CD14-positive monocyte (primary cell): Measurements from ENCODE around the gene METTL1. TPM values are rescaled to one million over a fixed set of nuclear protein-coding genes. Genes with fewer than 3 reads are reported as not detected.
A peak's percentile ranks its signal among the peaks of the same experiment; 100 is the strongest.

Source experiments
- DNase-seq, 3 donors: peaks; one replicate each; pipeline ENCODE4 v3.0.0-alpha.2; 2011 to 2022
- H2AFZ ChIP-seq: 2 replicates; pipeline ENCODE4 v1.6.0; 2012; ENCODE audit warnings: mild to moderate bottlenecking, low read depth, low read length, inconsistent platforms; ENCODE audit not compliant: insufficient read depth, poor library complexity, severe bottlenecking
- H3K27ac ChIP-seq, 2 donors: 1 replicate in 1 of 2; 2 replicates in 1 of 2; pipeline ENCODE4 v1.5.1; 2012 to 2013; ENCODE audit warnings: low read length in 2 of 2, control low read depth in 1 of 2, inconsistent platforms in 1 of 2, low read depth in 1 of 2, mild to moderate bottlenecking in 1 of 2
- H3K27me3 ChIP-seq, 2 donors: one replicate each; pipeline versions ENCODE4 v1.6.0 to v1.6.1; 2011 to 2013; ENCODE audit warnings: low read length in 2 of 2; ENCODE audit not compliant: control insufficient read depth in 2 of 2, insufficient read depth in 2 of 2
- H3K36me3 ChIP-seq, 2 donors: replicated peaks in 1 of 2; 1 replicate in 1 of 2; 2 replicates in 1 of 2; pipeline versions ENCODE4 v1.5.1 to v1.6.1; 2012 to 2013; ENCODE audit warnings: low read length in 2 of 2, control low read depth in 1 of 2, inconsistent platforms in 1 of 2, mild to moderate bottlenecking in 1 of 2; ENCODE audit not compliant: insufficient read depth in 2 of 2, control insufficient read depth in 1 of 2
- H3K4me1 ChIP-seq, 2 donors: 1 replicate in 1 of 2; 2 replicates in 1 of 2; pipeline versions ENCODE4 v1.5.1 to v1.6.1; 2012 to 2013; ENCODE audit warnings: low read length in 2 of 2, control low read depth in 1 of 2, inconsistent platforms in 1 of 2, mild to moderate bottlenecking in 1 of 2, moderate library complexity in 1 of 2; ENCODE audit not compliant: insufficient read depth in 2 of 2, control insufficient read depth in 1 of 2
- H3K4me2 ChIP-seq: replicated peaks from 2 replicates; pipeline ENCODE3; 2012; ENCODE audit warnings: low read length, moderate library complexity, mild to moderate bottlenecking; ENCODE audit not compliant: poor library complexity, severe bottlenecking; ENCODE audit errors: extremely low read depth
- H3K4me3 ChIP-seq, 3 experiments: fragments of 200-600 bp in 1 of 3; sonication (generic) in 1 of 3; replicated peaks in 1 of 3; 1 replicate in 2 of 3; 2 replicates in 1 of 3; pipeline ENCODE4 v1.5.1; 2011 to 2013; ENCODE audit warnings: low read length in 3 of 3, mild to moderate bottlenecking in 3 of 3, control low read depth in 2 of 3, low read depth in 2 of 3, inconsistent platforms in 1 of 3, moderate library complexity in 1 of 3
- H3K79me2 ChIP-seq: 2 replicates; pipeline ENCODE4 v1.6.0; 2012; ENCODE audit warnings: mild to moderate bottlenecking, control low read depth, inconsistent platforms, low read length, moderate library complexity; ENCODE audit not compliant: insufficient read depth
- H3K9ac ChIP-seq: 2 replicates; pipeline ENCODE4 v1.6.0; 2017; ENCODE audit warnings: low read length, mild to moderate bottlenecking; ENCODE audit not compliant: insufficient read depth, poor library complexity, severe bottlenecking
- H3K9me3 ChIP-seq, 2 donors: replicated peaks in 1 of 2; 1 replicate in 1 of 2; 2 replicates in 1 of 2; pipeline versions ENCODE4 v1.5.1 to v1.6.1; 2012 to 2013; ENCODE audit warnings: low read length in 2 of 2, control low read depth in 1 of 2; ENCODE audit not compliant: control insufficient read depth in 1 of 2, insufficient read depth in 1 of 2
- H4K20me1 ChIP-seq: 2 replicates; pipeline ENCODE4 v1.6.0; 2012; ENCODE audit warnings: mild to moderate bottlenecking, low read length, control low read depth, moderate library complexity; ENCODE audit not compliant: insufficient read depth
- H3K27ac Mint-ChIP-seq, 7 donors: one replicate each; pipeline ENCODE4 v1.8.0; 2020; ENCODE audit warnings: mild to moderate bottlenecking in 7 of 7, mixed read lengths in 7 of 7, moderate library complexity in 6 of 7, inconsistent platforms in 2 of 7
- H3K27me3 Mint-ChIP-seq, 3 donors: one replicate each; pipeline ENCODE4 v1.8.0; 2021 to 2022; ENCODE audit warnings: low read depth in 3 of 3, mild to moderate bottlenecking in 3 of 3, mixed read lengths in 3 of 3, moderate library complexity in 3 of 3, inconsistent platforms in 1 of 3
- H3K36me3 Mint-ChIP-seq, 2 donors: one replicate each; pipeline ENCODE4 v1.8.0; 2020; ENCODE audit warnings: mixed read lengths in 2 of 2, inconsistent platforms in 1 of 2, mild to moderate bottlenecking in 1 of 2
- H3K4me1 Mint-ChIP-seq: one replicate; pipeline ENCODE4 v1.8.0; 2020; ENCODE audit warnings: mild to moderate bottlenecking, mixed read lengths
- H3K4me3 Mint-ChIP-seq, 2 donors: one replicate each; pipeline ENCODE4 v1.8.0; 2020; ENCODE audit warnings: mild to moderate bottlenecking in 2 of 2, mixed read lengths in 2 of 2, moderate library complexity in 1 of 2
- H3K9me3 Mint-ChIP-seq, 7 donors: one replicate each; pipeline ENCODE4 v1.8.0; 2020 to 2022; ENCODE audit warnings: mixed read lengths in 7 of 7, mild to moderate bottlenecking in 6 of 7, moderate library complexity in 6 of 7, inconsistent platforms in 2 of 7
- WGBS: methylation state at CpG from one replicate; pipeline ENCODE4 v1.1.5; 2013; ENCODE audit warnings: missing lambda C conversion rate; ENCODE audit not compliant: insufficient coverage; 5-methylcytosine and 5-hydroxymethylcytosine counted together
- intact Hi-C, 2 donors: fragments of 100-400 bp; cut with micrococcal nuclease; formaldehyde crosslinking; loops; one replicate each; pipeline versions ENCODE4 v1.15.0 to v1.15.1; 2023
- polyA plus RNA-seq, 3 donors: library from polyadenylated mRNA; depleted of rRNA in 1 of 3; unstranded in 2 of 3; stranded (reverse) in 1 of 3; fragments of 300-500 nt in 2 of 3; fragments of >200 nt in 1 of 3; fragmentation: Illumina TruSeq in 2 of 3; gene quantifications; 1 replicate in 2 of 3; 2 replicates in 1 of 3; pipeline ENCODE4 v1.2.3, GENCODE V29; 2012 to 2021
- TF ChIP-seq, protein P1 (sequence below): fragments of 200-600 bp; IDR thresholded peaks from one replicate; pipeline ENCODE4 v1.8.0; 2022; ENCODE audit warnings: antibody characterized with exemption, mild to moderate bottlenecking

METTL1 gene
- polyA plus RNA-seq, 3 donors: 3.4 to 5.0 (median 3.7) TPM

- intact Hi-C loops: loop anchor here in 1 of 2 donors (5.0 to 10.0 kb wide), 2 partner anchors 50 to 193 kb away; partner anchors contain the start of gene OS9
- H3K4me2 ChIP-seq: peak overlapping the region; percentile 73
- 23% methylated on average over 10 of the region's 14 CpGs for WGBS
- peaks cover 26% of the 10 kb centered on the region for H3K79me2 ChIP-seq
- H2AFZ ChIP-seq: peak overlapping the region; percentile 78
- no peaks in the 10 kb centered on the region for H3K27me3 ChIP-seq
- peak overlapping the region; percentile 9 to 78 for H3K27ac ChIP-seq
- Mint-ChIP-seq H3K9me3 (no peaks in the 10 kb centered on the region), H3K27ac (peak overlapping the region; percentile 78 to 96 (median 88)), H3K27me3 (peaks cover 0 to 1% (median 0%) of the 10 kb centered on the region in 3 donors), H3K36me3 (peaks cover 8 to 9% of the 10 kb centered on the region in 2 donors), H3K4me3 (peak overlapping the region; percentile 83 to 93), H3K4me1 (peaks cover 53% of the 10 kb centered on the region)
- peak; percentile 50 to 70 (median 61) for DNase-seq
- H3K9me3 ChIP-seq: no peaks in the 10 kb centered on the region
- peak overlapping the region; percentile 40 to 70 (median 52) for H3K4me3 ChIP-seq
- peaks cover 40 to 47% of the 10 kb centered on the region in 2 donors for H3K4me1 ChIP-seq
- no peaks in the 10 kb centered on the region for H4K20me1 ChIP-seq
- TF ChIP-seq, protein P1, sequence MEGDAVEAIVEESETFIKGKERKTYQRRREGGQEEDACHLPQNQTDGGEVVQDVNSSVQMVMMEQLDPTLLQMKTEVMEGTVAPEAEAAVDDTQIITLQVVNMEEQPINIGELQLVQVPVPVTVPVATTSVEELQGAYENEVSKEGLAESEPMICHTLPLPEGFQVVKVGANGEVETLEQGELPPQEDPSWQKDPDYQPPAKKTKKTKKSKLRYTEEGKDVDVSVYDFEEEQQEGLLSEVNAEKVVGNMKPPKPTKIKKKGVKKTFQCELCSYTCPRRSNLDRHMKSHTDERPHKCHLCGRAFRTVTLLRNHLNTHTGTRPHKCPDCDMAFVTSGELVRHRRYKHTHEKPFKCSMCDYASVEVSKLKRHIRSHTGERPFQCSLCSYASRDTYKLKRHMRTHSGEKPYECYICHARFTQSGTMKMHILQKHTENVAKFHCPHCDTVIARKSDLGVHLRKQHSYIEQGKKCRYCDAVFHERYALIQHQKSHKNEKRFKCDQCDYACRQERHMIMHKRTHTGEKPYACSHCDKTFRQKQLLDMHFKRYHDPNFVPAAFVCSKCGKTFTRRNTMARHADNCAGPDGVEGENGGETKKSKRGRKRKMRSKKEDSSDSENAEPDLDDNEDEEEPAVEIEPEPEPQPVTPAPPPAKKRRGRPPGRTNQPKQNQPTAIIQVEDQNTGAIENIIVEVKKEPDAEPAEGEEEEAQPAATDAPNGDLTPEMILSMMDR: peak; percentile 37
- peak overlapping the region; percentile 37 for H3K9ac ChIP-seq
- peaks cover 0 to 10% of the 10 kb centered on the region in 2 donors for H3K36me3 ChIP-seq
These were observed 29.8 kb downstream of the METTL1 start for GRCh38 chr12:57741844-57742738.

DNA sequence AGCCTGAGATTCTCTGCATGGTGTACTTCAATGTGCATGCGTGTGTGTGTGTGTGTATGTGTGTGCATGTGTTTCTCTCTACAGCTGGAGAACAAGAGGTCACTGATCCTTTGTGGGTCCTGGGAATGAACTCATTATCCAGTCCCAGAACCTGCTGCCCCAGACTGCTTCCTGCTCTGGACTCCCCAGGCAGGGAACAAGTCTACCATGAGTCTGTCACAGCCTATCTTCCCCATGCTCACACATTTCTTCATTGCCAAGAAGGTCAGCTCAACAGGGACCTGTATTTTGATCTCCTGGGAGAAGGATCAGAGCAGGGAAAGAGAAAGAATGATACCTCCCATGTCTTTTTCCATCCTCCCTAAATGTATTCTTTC, 30.5 kb downstream of the METTL1 start:
- WGBS: 0% methylated on average over 1 of the region's 1 CpG
- TF ChIP-seq, protein P1: no peak
- peaks cover 8 to 13% of the 10 kb centered on the region in 2 donors for H3K36me3 Mint-ChIP-seq
- Histone ChIP-seq H3K27me3 (no peaks in the 10 kb centered on the region), H3K4me2 (peak overlapping the region; percentile 73), H3K4me3 (peak overlapping the region; percentile 40 to 70 (median 52)), H3K4me1 (peaks cover 40 to 47% of the 10 kb centered on the region in 2 donors), H4K20me1 (no peaks in the 10 kb centered on the region), H2AFZ (peak overlapping the region; percentile 78), H3K9me3 (no peaks in the 10 kb centered on the region), H3K27ac (peak overlapping the region in 1 of 2 donors; percentile 78), H3K9ac (peak overlapping the region; percentile 37), H3K79me2 (peaks cover 26% of the 10 kb centered on the region), H3K36me3 (peaks cover 0 to 9% of the 10 kb centered on the region in 2 donors)
- H3K4me3 Mint-ChIP-seq: peak overlapping the region; percentile 83 to 93
- peak overlapping the region; percentile 78 to 96 (median 88) for H3K27ac Mint-ChIP-seq
- no peak for DNase-seq
- no peaks in the 10 kb centered on the region for H3K9me3 Mint-ChIP-seq
- H3K27me3 Mint-ChIP-seq: peaks cover 0 to 1% (median 0%) of the 10 kb centered on the region in 3 donors
- H3K4me1 Mint-ChIP-seq: peaks cover 53% of the 10 kb centered on the region
- intact Hi-C loops: loop anchor here in 1 of 2 donors (5.0 to 10.0 kb wide), 2 partner anchors 49 to 193 kb away; partner anchors contain the start of gene OS9
